K562 (cell line): Measurements from ENCODE around the gene PRND. TPM values are rescaled to one million over a fixed set of nuclear protein-coding genes. Genes with fewer than 3 reads are reported as not detected.
A peak's percentile ranks its signal among the peaks of the same experiment; 100 is the strongest.

Experiments used
- ATF1 ChIP-seq, 2 experiments: fragments of 450-650 bp in 1 of 2; IDR thresholded peaks; 2 replicates each; pipeline ENCODE4 v1.6.1; 2016; ENCODE audit warnings: missing compliant biosample characterization in 1 of 2, missing genetic modification characterization in 1 of 2
- BHLHE40 ChIP-seq: IDR thresholded peaks from 2 replicates; pipeline ENCODE4 v1.6.1; 2011; ENCODE audit warnings: low read length, improper control_type of control experiment
- BRD9 ChIP-seq: fragments of 450-650 bp; IDR thresholded peaks from 2 replicates; pipeline ENCODE4 v1.6.1; 2018; ENCODE audit warnings: low read depth; ENCODE audit not compliant: partially characterized antibody
- CBFB ChIP-seq: sonication (generic); formaldehyde crosslinking; IDR thresholded peaks from 2 replicates; pipeline ENCODE4 v1.4.0; 2020; ENCODE audit warnings: mild to moderate bottlenecking, missing genetic modification reagents
- ILF3 ChIP-seq: fragments of 450-650 bp; IDR thresholded peaks from 2 replicates; pipeline ENCODE4 v1.6.1; 2018; ENCODE audit warnings: antibody characterized with exemption, mild to moderate bottlenecking, moderate library complexity, borderline replicate concordance
- MAX ChIP-seq: sonication (generic); formaldehyde crosslinking; IDR thresholded peaks from 2 replicates; pipeline ENCODE4 v1.9.0; 2022; ENCODE audit warnings: mild to moderate bottlenecking, missing genetic modification reagents
- MED1 ChIP-seq: sonication (generic); formaldehyde crosslinking; IDR thresholded peaks from 2 replicates; pipeline ENCODE4 v1.8.1; 2023; ENCODE audit warnings: missing genetic modification reagents, borderline replicate concordance
- PRDM10 ChIP-seq: fragments of 450-650 bp; IDR thresholded peaks from 2 replicates; pipeline ENCODE4 v1.6.1; 2018; ENCODE audit not compliant: partially characterized antibody
- SIX5 ChIP-seq, 2 experiments: IDR thresholded peaks; 2 replicates each; pipeline ENCODE4 v1.6.1; 2011; ENCODE audit warnings: low read length in 2 of 2, borderline replicate concordance in 1 of 2, low read depth in 1 of 2, mild to moderate bottlenecking in 1 of 2, moderate library complexity in 1 of 2; ENCODE audit not compliant: insufficient read depth in 1 of 2
- SMAD3 ChIP-seq: fragments of 450-650 bp; formaldehyde crosslinking; conservative IDR thresholded peaks from 2 replicates; pipeline ENCODE4 v1.4.0; 2020; ENCODE audit warnings: mild to moderate bottlenecking
- SMARCA4 ChIP-seq: fragments of 450-650 bp; IDR thresholded peaks from 2 replicates; pipeline ENCODE4 v1.6.1; 2016
- SNIP1 ChIP-seq: fragments of 450-650 bp; IDR thresholded peaks from 2 replicates; pipeline ENCODE4 v1.7.1; 2017; ENCODE audit warnings: low read depth, mild to moderate bottlenecking
- THRAP3 ChIP-seq: fragments of 450-650 bp; IDR thresholded peaks from 2 replicates; pipeline ENCODE4 v1.6.1; 2016; ENCODE audit warnings: mild to moderate bottlenecking, inconsistent platforms, borderline replicate concordance
- U2AF1 ChIP-seq: fragments of 200-400 bp; formaldehyde crosslinking; optimal IDR thresholded peaks from 2 replicates; pipeline ENCODE3; 2017; ENCODE audit warnings: mild to moderate bottlenecking, low read depth, low read length, moderate library complexity
- XRCC5 ChIP-seq: fragments of 200-400 bp; formaldehyde crosslinking; IDR thresholded peaks from 2 replicates; pipeline ENCODE4 v1.6.1; 2017; ENCODE audit warnings: low read depth, mild to moderate bottlenecking, low read length
- ZFP30 ChIP-seq: fragments of 250-450 bp; sonication (Bioruptor Pico); IDR thresholded peaks from 2 replicates; pipeline ENCODE4 v1.8.0; 2022; ENCODE audit warnings: moderate library complexity, mild to moderate bottlenecking, inconsistent platforms, borderline replicate concordance
- ZNF12 ChIP-seq: sonication (generic); formaldehyde crosslinking; IDR thresholded peaks from 2 replicates; pipeline ENCODE4 v1.4.0; 2020; ENCODE audit warnings: mild to moderate bottlenecking, missing genetic modification reagents
- ZNF121 ChIP-seq: sonication (generic); formaldehyde crosslinking; conservative IDR thresholded peaks from 2 replicates; pipeline ENCODE4 v1.8.0; 2022; ENCODE audit warnings: missing genetic modification reagents
- ZNF282 ChIP-seq: sonication (generic); formaldehyde crosslinking; IDR thresholded peaks from 2 replicates; pipeline ENCODE4 v1.8.1; 2023; ENCODE audit warnings: missing genetic modification reagents
- ZNF79 ChIP-seq: fragments of 250-450 bp; sonication (Bioruptor Pico); IDR thresholded peaks from 2 replicates; pipeline ENCODE4 v1.4.0; 2020; ENCODE audit warnings: low read depth, mild to moderate bottlenecking, moderate library complexity
- polyA plus RNA-seq, 8 experiments: library from polyadenylated mRNA; depleted of rRNA in 4 of 8; stranded (reverse) in 5 of 8; unstranded in 3 of 8; fragments of >200 nt; fragmentation: Nextera tagmentation in 2 of 8; fragmentation: Illumina TruSeq in 1 of 8; extraction: Ambion mirVana in 2 of 8; extraction: Trizol in 1 of 8; gene quantifications; 2 replicates each; pipeline versions ENCODE4 v1.2.1 to v1.2.3, GENCODE V29; 2011 to 2014; ENCODE audit warnings: inconsistent platforms in 1 of 8, missing spikeins in 1 of 8
- total RNA-seq, 7 experiments: library from RNA; depleted of rRNA in 6 of 7; stranded (reverse); fragments of >200 nt in 6 of 7; fragmentation: Illumina TruSeq in 2 of 7; extraction: Trizol in 2 of 7; gene quantifications; 2 replicates each; pipeline versions ENCODE4 v1.2.1 to v1.2.3, GENCODE V29; 2011 to 2021; ENCODE audit warnings: low replicate concordance in 1 of 7

PRND gene
- total and polyA plus RNA-seq, 9 of the 15 experiments (the other 6 are each of a cell fraction or from before 2014, with no cell fraction given), result not detected

GRCh38 chr20:4673371-4674001 lies 48.2 kb upstream of the PRND start (continued):
- TF ChIP-seq PRDM10 (no peak), ZNF79 (CRISPR knock-in tag) (no peak), MED1 (no peak), ZNF12 (CRISPR knock-in tag) (no peak), SIX5 (IDR thresholded peaks at IDR 0.05; ENCODE audit: borderline replicate concordance in 1 of 2, insufficient read depth in 1 of 2, low read depth in 1 of 2, low read length in 2 of 2) (no peak), CBFB (no peak), ZNF282 (CRISPR knock-in tag) (no peak), THRAP3 (no peak), ATF1 (CRISPR knock-in tag; IDR thresholded peaks at IDR 0.05) (no peak), ATF1 (tag; IDR thresholded peaks at IDR 0.05) (no peak), SMAD3 (CRISPR knock-in tag) (no peak), U2AF1 (no peak), XRCC5 (no peak), BHLHE40 (peak; percentile 90), BRD9 (peak; percentile 87), SNIP1 (no peak), MAX (peak; percentile 68), SMARCA4 (peak; percentile 87), ILF3 (no peak), ZNF121 (CRISPR knock-in tag) (no peak), ZFP30 (CRISPR knock-in tag) (no peak)
